ENCODE measurements around the gene PKNOX2.

DNA sequence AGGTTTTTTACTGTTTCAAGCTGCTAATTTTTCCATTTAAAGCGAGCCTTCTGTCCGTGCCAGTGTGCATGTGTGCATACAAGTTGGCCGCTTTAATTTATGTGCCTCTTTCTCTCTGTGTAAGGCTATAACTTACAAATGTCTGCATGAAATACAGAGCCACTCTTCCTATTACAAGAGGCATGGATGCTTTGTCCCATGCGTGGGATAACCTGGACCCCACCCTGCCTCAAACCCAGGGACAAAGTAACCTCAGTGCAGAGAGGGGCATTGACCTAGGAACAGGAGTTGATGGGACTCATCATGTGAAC, 28.8 kb downstream of the PKNOX2 start:
- TF ChIP-seq, protein P1, sequence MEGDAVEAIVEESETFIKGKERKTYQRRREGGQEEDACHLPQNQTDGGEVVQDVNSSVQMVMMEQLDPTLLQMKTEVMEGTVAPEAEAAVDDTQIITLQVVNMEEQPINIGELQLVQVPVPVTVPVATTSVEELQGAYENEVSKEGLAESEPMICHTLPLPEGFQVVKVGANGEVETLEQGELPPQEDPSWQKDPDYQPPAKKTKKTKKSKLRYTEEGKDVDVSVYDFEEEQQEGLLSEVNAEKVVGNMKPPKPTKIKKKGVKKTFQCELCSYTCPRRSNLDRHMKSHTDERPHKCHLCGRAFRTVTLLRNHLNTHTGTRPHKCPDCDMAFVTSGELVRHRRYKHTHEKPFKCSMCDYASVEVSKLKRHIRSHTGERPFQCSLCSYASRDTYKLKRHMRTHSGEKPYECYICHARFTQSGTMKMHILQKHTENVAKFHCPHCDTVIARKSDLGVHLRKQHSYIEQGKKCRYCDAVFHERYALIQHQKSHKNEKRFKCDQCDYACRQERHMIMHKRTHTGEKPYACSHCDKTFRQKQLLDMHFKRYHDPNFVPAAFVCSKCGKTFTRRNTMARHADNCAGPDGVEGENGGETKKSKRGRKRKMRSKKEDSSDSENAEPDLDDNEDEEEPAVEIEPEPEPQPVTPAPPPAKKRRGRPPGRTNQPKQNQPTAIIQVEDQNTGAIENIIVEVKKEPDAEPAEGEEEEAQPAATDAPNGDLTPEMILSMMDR (IDR thresholded peaks at IDR 0.05): no peak
- TF ChIP-seq, protein P2, sequence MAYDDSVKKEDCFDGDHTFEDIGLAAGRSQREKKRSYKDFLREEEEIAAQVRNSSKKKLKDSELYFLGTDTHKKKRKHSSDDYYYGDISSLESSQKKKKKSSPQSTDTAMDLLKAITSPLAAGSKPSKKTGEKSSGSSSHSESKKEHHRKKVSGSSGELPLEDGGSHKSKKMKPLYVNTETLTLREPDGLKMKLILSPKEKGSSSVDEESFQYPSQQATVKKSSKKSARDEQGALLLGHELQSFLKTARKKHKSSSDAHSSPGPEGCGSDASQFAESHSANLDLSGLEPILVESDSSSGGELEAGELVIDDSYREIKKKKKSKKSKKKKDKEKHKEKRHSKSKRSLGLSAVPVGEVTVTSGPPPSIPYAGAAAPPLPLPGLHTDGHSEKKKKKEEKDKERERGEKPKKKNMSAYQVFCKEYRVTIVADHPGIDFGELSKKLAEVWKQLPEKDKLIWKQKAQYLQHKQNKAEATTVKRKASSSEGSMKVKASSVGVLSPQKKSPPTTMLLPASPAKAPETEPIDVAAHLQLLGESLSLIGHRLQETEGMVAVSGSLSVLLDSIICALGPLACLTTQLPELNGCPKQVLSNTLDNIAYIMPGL (CRISPR knock-in tag; IDR thresholded peaks at IDR 0.05): no peak
- TF ChIP-seq ETV6 (CRISPR knock-in tag; IDR thresholded peaks at IDR 0.05): no peak
- TF ChIP-seq, protein P3, sequence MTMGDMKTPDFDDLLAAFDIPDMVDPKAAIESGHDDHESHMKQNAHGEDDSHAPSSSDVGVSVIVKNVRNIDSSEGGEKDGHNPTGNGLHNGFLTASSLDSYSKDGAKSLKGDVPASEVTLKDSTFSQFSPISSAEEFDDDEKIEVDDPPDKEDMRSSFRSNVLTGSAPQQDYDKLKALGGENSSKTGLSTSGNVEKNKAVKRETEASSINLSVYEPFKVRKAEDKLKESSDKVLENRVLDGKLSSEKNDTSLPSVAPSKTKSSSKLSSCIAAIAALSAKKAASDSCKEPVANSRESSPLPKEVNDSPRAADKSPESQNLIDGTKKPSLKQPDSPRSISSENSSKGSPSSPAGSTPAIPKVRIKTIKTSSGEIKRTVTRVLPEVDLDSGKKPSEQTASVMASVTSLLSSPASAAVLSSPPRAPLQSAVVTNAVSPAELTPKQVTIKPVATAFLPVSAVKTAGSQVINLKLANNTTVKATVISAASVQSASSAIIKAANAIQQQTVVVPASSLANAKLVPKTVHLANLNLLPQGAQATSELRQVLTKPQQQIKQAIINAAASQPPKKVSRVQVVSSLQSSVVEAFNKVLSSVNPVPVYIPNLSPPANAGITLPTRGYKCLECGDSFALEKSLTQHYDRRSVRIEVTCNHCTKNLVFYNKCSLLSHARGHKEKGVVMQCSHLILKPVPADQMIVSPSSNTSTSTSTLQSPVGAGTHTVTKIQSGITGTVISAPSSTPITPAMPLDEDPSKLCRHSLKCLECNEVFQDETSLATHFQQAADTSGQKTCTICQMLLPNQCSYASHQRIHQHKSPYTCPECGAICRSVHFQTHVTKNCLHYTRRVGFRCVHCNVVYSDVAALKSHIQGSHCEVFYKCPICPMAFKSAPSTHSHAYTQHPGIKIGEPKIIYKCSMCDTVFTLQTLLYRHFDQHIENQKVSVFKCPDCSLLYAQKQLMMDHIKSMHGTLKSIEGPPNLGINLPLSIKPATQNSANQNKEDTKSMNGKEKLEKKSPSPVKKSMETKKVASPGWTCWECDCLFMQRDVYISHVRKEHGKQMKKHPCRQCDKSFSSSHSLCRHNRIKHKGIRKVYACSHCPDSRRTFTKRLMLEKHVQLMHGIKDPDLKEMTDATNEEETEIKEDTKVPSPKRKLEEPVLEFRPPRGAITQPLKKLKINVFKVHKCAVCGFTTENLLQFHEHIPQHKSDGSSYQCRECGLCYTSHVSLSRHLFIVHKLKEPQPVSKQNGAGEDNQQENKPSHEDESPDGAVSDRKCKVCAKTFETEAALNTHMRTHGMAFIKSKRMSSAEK (CRISPR knock-in tag; IDR thresholded peaks at IDR 0.05; ENCODE audit: borderline replicate concordance): no peak
- TF ChIP-seq, protein P4, sequence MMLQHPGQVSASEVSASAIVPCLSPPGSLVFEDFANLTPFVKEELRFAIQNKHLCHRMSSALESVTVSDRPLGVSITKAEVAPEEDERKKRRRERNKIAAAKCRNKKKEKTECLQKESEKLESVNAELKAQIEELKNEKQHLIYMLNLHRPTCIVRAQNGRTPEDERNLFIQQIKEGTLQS (CRISPR knock-in tag; conservative IDR thresholded peaks at IDR 0.05): no peak
- TF ChIP-seq, protein P5, sequence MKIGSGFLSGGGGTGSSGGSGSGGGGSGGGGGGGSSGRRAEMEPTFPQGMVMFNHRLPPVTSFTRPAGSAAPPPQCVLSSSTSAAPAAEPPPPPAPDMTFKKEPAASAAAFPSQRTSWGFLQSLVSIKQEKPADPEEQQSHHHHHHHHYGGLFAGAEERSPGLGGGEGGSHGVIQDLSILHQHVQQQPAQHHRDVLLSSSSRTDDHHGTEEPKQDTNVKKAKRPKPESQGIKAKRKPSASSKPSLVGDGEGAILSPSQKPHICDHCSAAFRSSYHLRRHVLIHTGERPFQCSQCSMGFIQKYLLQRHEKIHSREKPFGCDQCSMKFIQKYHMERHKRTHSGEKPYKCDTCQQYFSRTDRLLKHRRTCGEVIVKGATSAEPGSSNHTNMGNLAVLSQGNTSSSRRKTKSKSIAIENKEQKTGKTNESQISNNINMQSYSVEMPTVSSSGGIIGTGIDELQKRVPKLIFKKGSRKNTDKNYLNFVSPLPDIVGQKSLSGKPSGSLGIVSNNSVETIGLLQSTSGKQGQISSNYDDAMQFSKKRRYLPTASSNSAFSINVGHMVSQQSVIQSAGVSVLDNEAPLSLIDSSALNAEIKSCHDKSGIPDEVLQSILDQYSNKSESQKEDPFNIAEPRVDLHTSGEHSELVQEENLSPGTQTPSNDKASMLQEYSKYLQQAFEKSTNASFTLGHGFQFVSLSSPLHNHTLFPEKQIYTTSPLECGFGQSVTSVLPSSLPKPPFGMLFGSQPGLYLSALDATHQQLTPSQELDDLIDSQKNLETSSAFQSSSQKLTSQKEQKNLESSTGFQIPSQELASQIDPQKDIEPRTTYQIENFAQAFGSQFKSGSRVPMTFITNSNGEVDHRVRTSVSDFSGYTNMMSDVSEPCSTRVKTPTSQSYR (CRISPR knock-in tag; IDR thresholded peaks at IDR 0.05): no peak
- TF ChIP-seq SP1 (CRISPR knock-in tag; conservative IDR thresholded peaks at IDR 0.05): no peak
- TF ChIP-seq ELF4 (CRISPR knock-in tag; IDR thresholded peaks at IDR 0.05; ENCODE audit: low read depth): no peak
- TF ChIP-seq, protein P6, sequence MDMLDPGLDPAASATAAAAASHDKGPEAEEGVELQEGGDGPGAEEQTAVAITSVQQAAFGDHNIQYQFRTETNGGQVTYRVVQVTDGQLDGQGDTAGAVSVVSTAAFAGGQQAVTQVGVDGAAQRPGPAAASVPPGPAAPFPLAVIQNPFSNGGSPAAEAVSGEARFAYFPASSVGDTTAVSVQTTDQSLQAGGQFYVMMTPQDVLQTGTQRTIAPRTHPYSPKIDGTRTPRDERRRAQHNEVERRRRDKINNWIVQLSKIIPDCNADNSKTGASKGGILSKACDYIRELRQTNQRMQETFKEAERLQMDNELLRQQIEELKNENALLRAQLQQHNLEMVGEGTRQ (CRISPR knock-in tag; IDR thresholded peaks at IDR 0.05): no peak
- no peak for TF ChIP-seq ZNF121 (CRISPR knock-in tag; IDR thresholded peaks at IDR 0.05)
- TF ChIP-seq ZNF317 (CRISPR knock-in tag; IDR thresholded peaks at IDR 0.05; ENCODE audit: borderline replicate concordance, low read depth): no peak
- TF ChIP-seq, protein P7, sequence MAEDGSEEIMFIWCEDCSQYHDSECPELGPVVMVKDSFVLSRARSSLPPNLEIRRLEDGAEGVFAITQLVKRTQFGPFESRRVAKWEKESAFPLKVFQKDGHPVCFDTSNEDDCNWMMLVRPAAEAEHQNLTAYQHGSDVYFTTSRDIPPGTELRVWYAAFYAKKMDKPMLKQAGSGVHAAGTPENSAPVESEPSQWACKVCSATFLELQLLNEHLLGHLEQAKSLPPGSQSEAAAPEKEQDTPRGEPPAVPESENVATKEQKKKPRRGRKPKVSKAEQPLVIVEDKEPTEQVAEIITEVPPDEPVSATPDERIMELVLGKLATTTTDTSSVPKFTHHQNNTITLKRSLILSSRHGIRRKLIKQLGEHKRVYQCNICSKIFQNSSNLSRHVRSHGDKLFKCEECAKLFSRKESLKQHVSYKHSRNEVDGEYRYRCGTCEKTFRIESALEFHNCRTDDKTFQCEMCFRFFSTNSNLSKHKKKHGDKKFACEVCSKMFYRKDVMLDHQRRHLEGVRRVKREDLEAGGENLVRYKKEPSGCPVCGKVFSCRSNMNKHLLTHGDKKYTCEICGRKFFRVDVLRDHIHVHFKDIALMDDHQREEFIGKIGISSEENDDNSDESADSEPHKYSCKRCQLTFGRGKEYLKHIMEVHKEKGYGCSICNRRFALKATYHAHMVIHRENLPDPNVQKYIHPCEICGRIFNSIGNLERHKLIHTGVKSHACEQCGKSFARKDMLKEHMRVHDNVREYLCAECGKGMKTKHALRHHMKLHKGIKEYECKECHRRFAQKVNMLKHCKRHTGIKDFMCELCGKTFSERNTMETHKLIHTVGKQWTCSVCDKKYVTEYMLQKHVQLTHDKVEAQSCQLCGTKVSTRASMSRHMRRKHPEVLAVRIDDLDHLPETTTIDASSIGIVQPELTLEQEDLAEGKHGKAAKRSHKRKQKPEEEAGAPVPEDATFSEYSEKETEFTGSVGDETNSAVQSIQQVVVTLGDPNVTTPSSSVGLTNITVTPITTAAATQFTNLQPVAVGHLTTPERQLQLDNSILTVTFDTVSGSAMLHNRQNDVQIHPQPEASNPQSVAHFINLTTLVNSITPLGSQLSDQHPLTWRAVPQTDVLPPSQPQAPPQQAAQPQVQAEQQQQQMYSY (CRISPR knock-in tag; IDR thresholded peaks at IDR 0.05): no peak
- TF ChIP-seq, protein P8, sequence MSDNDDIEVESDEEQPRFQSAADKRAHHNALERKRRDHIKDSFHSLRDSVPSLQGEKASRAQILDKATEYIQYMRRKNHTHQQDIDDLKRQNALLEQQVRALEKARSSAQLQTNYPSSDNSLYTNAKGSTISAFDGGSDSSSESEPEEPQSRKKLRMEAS (CRISPR knock-in tag; IDR thresholded peaks at IDR 0.05): no peak

Data from WTC11 (cell line).